ENCODE data around the gene DCC. TPM values are rescaled to one million over a fixed set of nuclear protein-coding genes. Genes with fewer than 3 reads are reported as not detected.

The DCC gene
- total RNA-seq, 1 donor from 2014 or later: 14.7 TPM

DNA sequence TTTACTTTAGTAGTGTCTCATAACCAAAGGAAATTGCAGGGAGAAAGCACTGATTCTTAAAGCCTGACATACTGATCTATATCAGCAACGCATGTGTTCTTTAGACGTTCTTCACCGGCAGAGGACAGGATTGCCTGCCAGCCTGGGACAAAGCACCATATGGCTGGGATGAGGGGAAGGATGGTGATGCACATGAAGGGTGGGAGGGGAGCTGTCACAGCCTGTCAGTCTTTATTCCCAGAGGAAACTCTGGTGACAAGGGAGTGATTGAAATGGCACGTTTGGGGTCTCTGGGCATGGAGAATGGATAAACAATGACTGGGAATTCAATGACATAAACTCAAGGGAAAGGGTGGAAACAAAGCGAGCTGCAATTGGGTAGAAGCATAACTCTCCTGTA lies 808.1 kb downstream of the DCC start:
- peaks cover 2% of the 10 kb centered on the region for H3K27me3 Mint-ChIP-seq (ENCODE audit: unreplicated experiment)
- TF ChIP-seq, protein P1, sequence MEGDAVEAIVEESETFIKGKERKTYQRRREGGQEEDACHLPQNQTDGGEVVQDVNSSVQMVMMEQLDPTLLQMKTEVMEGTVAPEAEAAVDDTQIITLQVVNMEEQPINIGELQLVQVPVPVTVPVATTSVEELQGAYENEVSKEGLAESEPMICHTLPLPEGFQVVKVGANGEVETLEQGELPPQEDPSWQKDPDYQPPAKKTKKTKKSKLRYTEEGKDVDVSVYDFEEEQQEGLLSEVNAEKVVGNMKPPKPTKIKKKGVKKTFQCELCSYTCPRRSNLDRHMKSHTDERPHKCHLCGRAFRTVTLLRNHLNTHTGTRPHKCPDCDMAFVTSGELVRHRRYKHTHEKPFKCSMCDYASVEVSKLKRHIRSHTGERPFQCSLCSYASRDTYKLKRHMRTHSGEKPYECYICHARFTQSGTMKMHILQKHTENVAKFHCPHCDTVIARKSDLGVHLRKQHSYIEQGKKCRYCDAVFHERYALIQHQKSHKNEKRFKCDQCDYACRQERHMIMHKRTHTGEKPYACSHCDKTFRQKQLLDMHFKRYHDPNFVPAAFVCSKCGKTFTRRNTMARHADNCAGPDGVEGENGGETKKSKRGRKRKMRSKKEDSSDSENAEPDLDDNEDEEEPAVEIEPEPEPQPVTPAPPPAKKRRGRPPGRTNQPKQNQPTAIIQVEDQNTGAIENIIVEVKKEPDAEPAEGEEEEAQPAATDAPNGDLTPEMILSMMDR (IDR thresholded peaks at IDR 0.05; ENCODE audit: unreplicated experiment): no peak
- H3K27ac Mint-ChIP-seq (ENCODE audit: unreplicated experiment): no peak overlapping the region
- no peak overlapping the region for H3K4me3 Mint-ChIP-seq (ENCODE audit: unreplicated experiment)
- no peak for DNase-seq (ENCODE audit: low spot score)
- H3K9me3 Mint-ChIP-seq (ENCODE audit: unreplicated experiment): no peaks in the 10 kb centered on the region
- no peaks in the 10 kb centered on the region for H3K36me3 Mint-ChIP-seq (ENCODE audit: low read depth, unreplicated experiment)
- no peaks in the 10 kb centered on the region for H3K4me1 Mint-ChIP-seq (ENCODE audit: unreplicated experiment)

- no peaks in the 10 kb centered on the region for H3K36me3 Mint-ChIP-seq (ENCODE audit: low read depth, unreplicated experiment)
- no peak overlapping the region for H3K4me3 Mint-ChIP-seq (ENCODE audit: unreplicated experiment)
- no peaks in the 10 kb centered on the region for H3K4me1 Mint-ChIP-seq (ENCODE audit: unreplicated experiment)
- H3K9me3 Mint-ChIP-seq (ENCODE audit: unreplicated experiment): no peaks in the 10 kb centered on the region
- DNase-seq (ENCODE audit: low spot score): no peak
- TF ChIP-seq, protein P1 (IDR thresholded peaks at IDR 0.05; ENCODE audit: unreplicated experiment): no peak
- no peak overlapping the region for H3K27ac Mint-ChIP-seq (ENCODE audit: unreplicated experiment)
- peaks cover 2% of the 10 kb centered on the region for H3K27me3 Mint-ChIP-seq (ENCODE audit: unreplicated experiment)
Measured at GRCh38 chr18:53152476-53152875, 812.5 kb downstream of the DCC start.

- Mint-ChIP-seq H3K27me3 (ENCODE audit: unreplicated experiment) (peaks cover 2% of the 10 kb centered on the region), H3K9me3 (ENCODE audit: unreplicated experiment) (no peaks in the 10 kb centered on the region), H3K4me3 (ENCODE audit: unreplicated experiment) (no peak overlapping the region), H3K36me3 (ENCODE audit: low read depth, unreplicated experiment) (no peaks in the 10 kb centered on the region), H3K4me1 (ENCODE audit: unreplicated experiment) (no peaks in the 10 kb centered on the region), H3K27ac (ENCODE audit: unreplicated experiment) (no peak overlapping the region)
- DNase-seq (ENCODE audit: low spot score): peak; percentile 60
- TF ChIP-seq, protein P1 (IDR thresholded peaks at IDR 0.05; ENCODE audit: unreplicated experiment): peak; percentile 81
Measured at GRCh38 chr18:53153281-53153680, 813.3 kb downstream of the DCC start.

DNA sequence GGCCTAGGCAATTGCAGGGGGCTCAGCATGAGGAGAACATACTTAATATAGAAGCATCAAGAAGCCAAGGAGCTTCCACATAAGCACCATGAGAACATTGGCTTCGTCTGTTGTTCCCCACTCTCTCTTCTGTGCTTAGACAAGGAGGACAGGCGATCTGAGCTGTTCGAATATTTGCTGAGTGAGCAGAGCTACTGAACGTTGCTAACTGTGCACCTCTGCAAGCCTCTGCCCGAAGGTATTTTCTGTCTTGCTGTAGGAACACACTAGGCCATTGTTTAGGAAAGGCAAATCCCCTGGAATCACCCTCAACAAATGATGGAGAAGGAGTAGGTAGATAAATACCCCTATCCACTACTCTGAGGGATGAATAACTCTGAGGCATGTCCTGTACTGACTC lies 813.8 kb downstream of the DCC start:
- TF ChIP-seq, protein P1 (IDR thresholded peaks at IDR 0.05; ENCODE audit: unreplicated experiment): no peak
- no peaks in the 10 kb centered on the region for H3K4me1 Mint-ChIP-seq (ENCODE audit: unreplicated experiment)
- no peak overlapping the region for H3K27ac Mint-ChIP-seq (ENCODE audit: unreplicated experiment)
- DNase-seq (ENCODE audit: low spot score): no peak
- H3K27me3 Mint-ChIP-seq (ENCODE audit: unreplicated experiment): peaks cover 2% of the 10 kb centered on the region
- no peaks in the 10 kb centered on the region for H3K9me3 Mint-ChIP-seq (ENCODE audit: unreplicated experiment)
- no peak overlapping the region for H3K4me3 Mint-ChIP-seq (ENCODE audit: unreplicated experiment)
- H3K36me3 Mint-ChIP-seq (ENCODE audit: low read depth, unreplicated experiment): no peaks in the 10 kb centered on the region

DNA sequence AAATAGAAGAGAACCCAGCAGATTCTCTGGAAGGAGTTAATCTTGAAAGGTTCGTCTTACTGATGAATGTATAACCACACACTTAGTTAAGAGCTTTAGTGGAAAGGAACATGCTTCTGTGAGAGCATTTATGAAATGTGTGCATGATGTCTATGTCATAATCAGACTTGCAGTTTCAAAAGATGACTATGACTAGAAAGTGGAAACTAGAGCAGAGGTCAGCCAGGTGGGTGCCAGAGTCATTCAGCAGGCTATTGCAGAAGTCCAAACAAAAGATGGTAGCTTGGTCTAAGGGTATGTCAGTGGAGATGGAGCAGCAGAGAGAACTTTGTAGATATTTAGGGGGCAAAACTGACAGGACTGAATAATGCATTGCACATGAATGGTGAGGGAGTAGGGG lies 825.8 kb downstream of the DCC start:
- DNase-seq (ENCODE audit: low spot score): no peak
- H3K27ac Mint-ChIP-seq (ENCODE audit: unreplicated experiment): no peak overlapping the region
- H3K36me3 Mint-ChIP-seq (ENCODE audit: low read depth, unreplicated experiment): no peaks in the 10 kb centered on the region
- H3K4me1 Mint-ChIP-seq (ENCODE audit: unreplicated experiment): no peaks in the 10 kb centered on the region
- H3K27me3 Mint-ChIP-seq (ENCODE audit: unreplicated experiment): no peaks in the 10 kb centered on the region
- H3K4me3 Mint-ChIP-seq (ENCODE audit: unreplicated experiment): no peak overlapping the region
- H3K9me3 Mint-ChIP-seq (ENCODE audit: unreplicated experiment): no peaks in the 10 kb centered on the region
- TF ChIP-seq, protein P1 (IDR thresholded peaks at IDR 0.05; ENCODE audit: unreplicated experiment): no peak

Measured in endothelial cell (in vitro differentiated cells).